GM12872 (cell line): ENCODE data around the gene SERPINB1.

Experiments
- TF ChIP-seq, protein P1 (sequence below): IDR thresholded peaks from 3 replicates; pipeline ENCODE4 v1.5.1; 2011; ENCODE audit warnings: low read depth, mild to moderate bottlenecking, low read length, moderate library complexity; ENCODE audit not compliant: insufficient read depth

The SERPINB1 gene

DNA sequence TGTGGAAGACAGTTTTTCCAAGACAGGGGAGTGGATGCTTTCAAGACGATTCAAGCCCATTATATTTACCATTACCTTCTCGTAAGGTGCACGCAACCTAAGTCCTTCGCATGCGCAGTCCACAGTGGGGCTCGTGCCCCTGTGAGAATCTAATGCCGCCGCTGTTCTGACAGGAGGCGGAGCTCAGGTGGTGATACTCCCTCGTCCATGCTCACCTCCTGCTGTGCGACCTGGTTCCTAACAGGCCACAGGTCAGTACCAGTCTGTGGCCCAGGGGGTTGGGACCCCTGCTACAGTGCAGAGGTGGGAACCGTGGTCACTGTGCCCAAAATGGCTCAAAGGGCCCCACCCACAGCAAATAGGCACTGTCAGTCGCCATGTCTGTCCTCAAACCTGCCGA, 36.6 kb downstream of the SERPINB1 start:
- TF ChIP-seq, protein P1, sequence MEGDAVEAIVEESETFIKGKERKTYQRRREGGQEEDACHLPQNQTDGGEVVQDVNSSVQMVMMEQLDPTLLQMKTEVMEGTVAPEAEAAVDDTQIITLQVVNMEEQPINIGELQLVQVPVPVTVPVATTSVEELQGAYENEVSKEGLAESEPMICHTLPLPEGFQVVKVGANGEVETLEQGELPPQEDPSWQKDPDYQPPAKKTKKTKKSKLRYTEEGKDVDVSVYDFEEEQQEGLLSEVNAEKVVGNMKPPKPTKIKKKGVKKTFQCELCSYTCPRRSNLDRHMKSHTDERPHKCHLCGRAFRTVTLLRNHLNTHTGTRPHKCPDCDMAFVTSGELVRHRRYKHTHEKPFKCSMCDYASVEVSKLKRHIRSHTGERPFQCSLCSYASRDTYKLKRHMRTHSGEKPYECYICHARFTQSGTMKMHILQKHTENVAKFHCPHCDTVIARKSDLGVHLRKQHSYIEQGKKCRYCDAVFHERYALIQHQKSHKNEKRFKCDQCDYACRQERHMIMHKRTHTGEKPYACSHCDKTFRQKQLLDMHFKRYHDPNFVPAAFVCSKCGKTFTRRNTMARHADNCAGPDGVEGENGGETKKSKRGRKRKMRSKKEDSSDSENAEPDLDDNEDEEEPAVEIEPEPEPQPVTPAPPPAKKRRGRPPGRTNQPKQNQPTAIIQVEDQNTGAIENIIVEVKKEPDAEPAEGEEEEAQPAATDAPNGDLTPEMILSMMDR = no peak

DNA sequence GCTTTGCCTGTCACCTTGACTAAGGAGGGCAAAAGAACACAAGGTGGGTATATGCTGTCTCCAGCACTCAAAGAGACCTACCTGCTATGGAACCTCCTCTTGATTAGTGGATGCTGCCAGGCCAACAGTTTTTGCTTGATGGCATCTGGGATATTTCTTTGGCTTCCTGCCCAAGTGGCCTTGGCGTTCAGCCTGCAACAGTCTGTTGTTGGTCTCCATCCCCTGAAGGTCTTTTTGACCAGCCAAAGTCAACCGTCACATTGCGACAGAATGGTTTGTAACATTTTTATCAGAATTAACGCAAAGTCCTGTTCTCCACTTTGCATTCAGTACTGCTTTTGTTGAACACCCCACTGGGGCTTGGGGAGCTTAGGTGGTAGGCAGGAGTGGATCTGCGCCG, 37.1 kb downstream of the SERPINB1 start:
- TF ChIP-seq, protein P1 = no peak

DNA sequence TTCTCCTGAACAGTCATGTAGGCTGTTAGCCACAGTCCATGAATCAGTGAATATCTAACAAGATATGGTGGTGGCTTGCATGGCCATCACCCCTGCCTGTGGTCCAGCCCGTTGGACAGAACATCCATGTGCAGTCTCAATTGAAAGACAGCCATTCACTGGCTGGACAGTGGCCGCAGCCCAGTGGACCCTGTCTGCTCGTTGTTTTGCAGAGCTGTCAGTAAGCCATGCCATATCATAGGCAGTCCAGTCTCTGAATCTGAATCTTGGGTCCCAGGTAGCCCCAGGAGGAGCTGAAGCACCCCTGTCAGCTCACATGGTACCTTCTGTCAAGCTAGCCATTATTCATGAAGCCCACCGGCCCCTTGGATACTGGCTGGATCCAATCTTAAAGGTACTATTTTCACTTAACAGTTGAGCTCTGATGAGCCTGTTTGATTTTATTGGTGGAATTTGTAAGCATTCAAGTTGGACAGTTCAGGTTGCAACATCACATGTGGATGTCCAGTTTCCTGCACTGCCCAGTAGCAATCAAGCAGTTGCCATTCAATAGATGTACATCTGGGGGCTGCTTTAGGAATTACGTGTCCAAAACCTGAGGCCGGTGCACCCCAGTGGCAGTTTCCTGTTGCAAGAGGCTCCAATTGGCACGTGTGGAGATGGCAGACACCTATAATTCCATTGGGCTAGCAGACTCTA, 37.8 kb downstream of the SERPINB1 start:
- TF ChIP-seq, protein P1 = no peak

DNA sequence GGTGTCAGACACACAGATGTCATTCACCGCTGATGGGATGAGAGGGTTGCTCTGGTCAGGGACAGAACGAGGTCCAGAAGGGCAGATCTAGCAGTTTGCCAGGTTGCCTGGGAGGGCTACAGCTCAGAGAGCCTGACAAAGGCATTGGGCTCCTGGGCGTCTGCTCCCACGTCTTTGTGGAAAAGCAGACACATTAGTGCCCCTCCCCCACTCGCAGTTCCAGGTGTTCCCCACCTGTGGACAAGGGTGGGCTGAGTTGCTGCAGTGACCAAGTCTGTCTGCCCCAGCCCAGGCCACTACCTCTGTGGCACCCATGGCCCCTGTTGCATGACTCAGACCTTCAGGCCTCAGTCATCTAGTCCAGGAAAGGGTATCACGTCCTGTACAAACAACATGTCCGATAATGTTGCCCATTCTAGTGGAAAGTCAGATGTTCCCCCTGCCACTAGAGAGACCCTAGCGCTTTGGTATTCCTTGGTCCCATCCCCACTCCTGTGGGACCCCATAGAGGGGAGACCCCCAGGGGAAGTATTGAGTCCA, 39.1 kb downstream of the SERPINB1 start:
- TF ChIP-seq, protein P1 = no peak

DNA sequence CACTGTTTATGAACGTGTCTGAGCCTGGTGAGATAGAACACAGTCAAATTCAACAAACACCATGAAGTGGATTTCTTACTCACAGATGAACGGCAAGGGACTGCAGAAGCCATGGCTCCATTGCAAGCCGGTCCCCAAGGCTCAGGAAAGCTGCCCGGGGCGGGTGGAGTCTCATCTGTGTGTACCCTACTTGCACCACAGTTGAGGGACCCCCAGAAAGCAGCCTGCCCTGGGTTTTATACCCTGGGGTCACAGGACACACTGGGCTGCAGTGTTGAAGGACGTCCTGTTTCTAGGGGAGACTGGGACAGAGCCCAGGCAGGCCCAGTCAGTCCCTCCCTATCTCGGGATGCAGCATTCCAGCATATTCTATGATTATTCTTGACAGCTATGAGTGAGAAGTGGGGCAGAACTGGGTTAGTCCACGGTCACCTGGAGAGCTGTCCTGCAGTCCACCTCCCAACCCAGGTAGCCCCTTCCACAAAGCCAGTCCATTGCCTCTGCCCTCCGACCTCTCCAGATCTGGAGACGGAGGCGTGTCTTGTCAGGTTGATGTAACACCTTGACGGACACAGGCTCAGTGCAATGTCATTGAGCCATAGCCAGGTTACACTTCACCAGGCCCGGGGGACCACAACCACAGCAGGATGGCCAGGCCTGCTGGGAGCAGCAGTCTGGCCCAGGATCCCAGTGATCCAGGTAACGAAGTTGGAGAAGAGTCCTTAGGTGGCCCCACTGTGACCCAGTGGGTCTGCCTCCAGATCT, 40.9 kb downstream of the SERPINB1 start:
- TF ChIP-seq, protein P1 = no peak

DNA sequence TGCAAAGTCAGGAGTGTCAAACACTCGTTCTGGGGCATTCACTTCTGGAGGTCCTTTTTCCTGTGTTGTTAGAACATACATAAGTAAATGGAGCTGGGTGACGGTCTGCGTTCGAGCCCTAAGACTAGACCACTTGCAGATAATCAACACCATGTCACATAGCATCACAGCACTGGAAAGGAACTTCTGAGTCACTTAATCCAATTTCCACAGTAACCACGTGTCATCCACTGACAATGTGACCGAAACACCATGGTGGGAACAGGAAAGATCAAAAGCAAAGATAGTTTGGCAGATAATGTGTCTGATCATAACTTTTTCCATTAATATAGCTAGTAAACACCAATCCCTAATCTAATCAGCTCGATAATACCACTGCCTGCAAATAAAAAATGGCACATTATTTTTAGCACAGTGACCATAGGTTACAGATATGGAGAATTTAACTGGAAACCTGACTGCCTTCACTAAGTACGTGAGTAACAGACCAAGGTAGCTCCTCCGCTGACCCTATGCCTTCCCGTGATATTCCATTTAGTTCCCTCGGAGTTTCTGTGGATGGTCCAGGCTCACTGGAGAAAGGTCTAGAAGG, 41.6 kb downstream of the SERPINB1 start:
- TF ChIP-seq, protein P1 = no peak

DNA sequence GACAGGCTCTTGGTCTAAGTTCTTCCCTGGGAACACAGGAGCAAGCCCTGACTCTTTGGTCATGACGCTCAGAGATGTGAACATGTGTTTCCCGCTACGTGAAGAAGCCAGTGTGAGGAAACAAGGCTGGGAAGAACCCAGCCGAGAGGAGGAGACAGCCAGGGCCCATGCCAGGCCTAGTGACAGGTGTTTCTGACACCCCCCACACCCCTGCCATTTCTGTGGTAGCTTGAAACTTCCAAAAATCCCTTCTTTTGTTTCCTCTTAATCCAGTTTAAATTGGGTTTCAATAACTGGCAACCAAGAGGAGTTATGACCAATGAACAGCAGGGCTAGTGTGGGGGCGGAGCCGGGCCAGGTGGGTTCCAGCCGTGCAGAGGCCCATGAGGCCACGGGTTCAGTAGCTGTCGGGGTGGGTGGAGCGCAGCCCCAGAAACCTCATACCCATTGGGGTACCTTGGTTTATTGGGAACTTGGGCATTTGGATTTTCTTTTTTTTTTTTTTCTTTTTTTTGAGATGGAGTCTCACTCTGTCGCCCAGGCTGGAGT, 43.0 kb downstream of the SERPINB1 start:
- TF ChIP-seq, protein P1 = no peak
